GM10266 (cell line): ENCODE data around the gene BRIX1.

Experiments used
- DNase-seq: peaks from one replicate; pipeline ENCODE4 v3.0.0; 2012; ENCODE audit errors: extremely low spot score
- CTCF ChIP-seq: IDR thresholded peaks from 2 replicates; pipeline ENCODE4 v1.5.1; 2012; ENCODE audit warnings: mild to moderate bottlenecking, low read depth; ENCODE audit not compliant: control insufficient read depth, insufficient read depth; ENCODE audit errors: missing control alignments

The BRIX1 gene

GRCh38 chr5:34926318-34926888 is 10.9 kb downstream of the BRIX1 start:
- TF ChIP-seq CTCF = no peak
- no peak for DNase-seq

GRCh38 chr5:34927785-34928184 is 12.3 kb downstream of the BRIX1 start:
- no peak for TF ChIP-seq CTCF

GRCh38 chr5:34928267-34928666 is 12.8 kb downstream of the BRIX1 start:
- no peak for DNase-seq
- TF ChIP-seq CTCF = no peak

More at GRCh38 chr5:34927785-34928184, 12.3 kb downstream of the BRIX1 start:
- no peak for DNase-seq

GRCh38 chr5:34929134-34929719 is 13.7 kb downstream of the BRIX1 start, which contains the start of gene DNAJC21:
TSS of gene DNAJC21 (plus strand) at chr5:34929559. CDS start at chr5:34929820, 261 bp downstream.
- no peak for TF ChIP-seq CTCF
- DNase-seq = peak; percentile 99

- DNase-seq = peak; percentile 90
- TF ChIP-seq CTCF = no peak
Measured at GRCh38 chr5:34929720-34930461, 14.4 kb downstream of the BRIX1 start.

- TF ChIP-seq CTCF = no peak
- DNase-seq = no peak
Measured at GRCh38 chr5:34930462-34930844, 14.9 kb downstream of the BRIX1 start.

- TF ChIP-seq CTCF = no peak
- no peak for DNase-seq
Measured at GRCh38 chr5:34930870-34931269, 15.4 kb downstream of the BRIX1 start.
